Stomach (tissue), 4 donors: Measurements from ENCODE around the gene IGBP1.

Source experiments
- CTCF ChIP-seq, 7 experiments: fragments of 450-650 bp in 4 of 7; fragments of 200-600 bp in 3 of 7; sonication (generic) in 3 of 7; IDR thresholded peaks; one replicate each; pipeline ENCODE4 v1.5.1; 2016 to 2019; ENCODE audit warnings: antibody characterized with exemption in 7 of 7, control low read depth in 2 of 7, mild to moderate bottlenecking in 1 of 7
- EP300 ChIP-seq: sonication (generic); formaldehyde crosslinking; IDR thresholded peaks from one replicate; pipeline ENCODE4 v1.6.1; 2017; ENCODE audit warnings: antibody characterized with exemption
- POLR2A ChIP-seq, 4 donors: fragments of 450-650 bp; IDR thresholded peaks; one replicate each; pipeline ENCODE4 v1.6.1; 2016; ENCODE audit warnings: antibody characterized with exemption in 4 of 4, control low read depth in 2 of 4, mild to moderate bottlenecking in 1 of 4, moderate library complexity in 1 of 4
- POLR2AphosphoS5 ChIP-seq, 3 donors: sonication (generic); formaldehyde crosslinking; IDR thresholded peaks; one replicate each; pipeline ENCODE4 v1.6.1; 2016; ENCODE audit warnings: antibody characterized with exemption in 3 of 3

DNA sequence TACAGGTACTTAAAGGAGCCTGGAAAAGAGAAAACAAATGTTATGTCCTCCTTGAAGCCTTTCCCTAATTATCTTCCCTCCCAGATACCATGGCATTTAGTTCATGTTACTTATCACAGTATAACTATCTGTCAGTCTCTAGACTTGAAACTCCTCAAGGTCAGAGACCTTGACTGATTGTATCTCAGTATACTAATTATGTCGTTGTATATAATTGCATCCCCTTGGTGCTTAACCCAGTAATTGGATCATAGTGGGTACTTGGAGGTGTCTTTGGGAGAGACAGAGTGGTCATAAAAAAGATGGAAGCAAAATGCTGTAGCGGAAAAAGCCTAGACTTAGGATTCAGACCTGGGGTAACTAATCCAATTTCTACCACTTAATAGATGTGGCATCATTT is 8.1 kb downstream of the IGBP1 start:
- TF ChIP-seq CTCF (IDR thresholded peaks at IDR 0.05) (no peak), EP300 (no peak), POLR2A (IDR thresholded peaks at IDR 0.05) (no peak), POLR2AphosphoS5 (IDR thresholded peaks at IDR 0.05) (no peak)
